GM12892 (cell line): ENCODE data around the gene PHLPP1.

Experiments
- POLR2A ChIP-seq: IDR thresholded peaks from 2 replicates; pipeline ENCODE4 v1.6.1; 2011; ENCODE audit warnings: low read depth, low read length, control low read depth
- TAF1 ChIP-seq: IDR thresholded peaks from 2 replicates; pipeline ENCODE4 v1.6.1; 2011; ENCODE audit warnings: low read depth, mild to moderate bottlenecking, control low read depth, low read length, borderline replicate concordance

DNA sequence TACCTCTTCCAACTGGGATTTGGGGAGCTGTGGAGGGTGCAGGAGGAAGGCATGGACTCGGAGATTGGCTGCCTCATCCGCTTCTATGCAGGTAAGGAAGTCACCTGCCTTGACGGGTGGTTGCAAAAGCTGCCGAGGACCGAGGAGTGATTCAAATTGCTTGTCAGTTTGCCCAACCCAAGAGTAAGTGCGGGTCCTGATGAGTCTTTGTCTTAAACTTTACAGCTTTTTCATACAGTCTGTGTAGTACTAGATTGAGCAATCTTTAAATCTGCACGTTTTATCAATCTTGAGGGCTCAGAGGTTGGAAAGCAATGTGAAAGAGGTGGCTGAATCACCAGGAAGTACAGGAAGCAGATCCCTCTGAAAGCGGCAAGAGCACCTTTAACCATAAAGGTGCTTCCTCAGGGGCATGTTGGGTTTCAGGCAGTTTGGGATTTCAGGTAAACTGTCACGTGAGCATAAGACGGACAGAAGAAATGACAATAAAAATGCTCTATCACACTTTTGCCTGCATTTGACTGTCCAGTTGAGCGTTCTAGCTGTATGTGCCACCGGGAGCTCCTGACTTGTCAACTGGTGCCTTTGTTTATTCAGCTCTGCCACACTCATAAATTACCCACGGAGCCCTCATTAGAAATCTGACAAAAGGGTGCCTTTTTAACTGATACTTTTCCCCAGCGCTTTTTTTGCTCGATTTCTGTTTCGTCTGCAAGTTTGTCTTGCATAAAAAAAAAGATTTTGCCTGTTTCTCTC is 2.0 kb downstream of the PHLPP1 start:
- no peak for TF ChIP-seq POLR2A
- no peak for TF ChIP-seq TAF1
